Measurements from ENCODE around the gene WBP1L.
"Not testable (repeated sequence)": the region's sequence is repeated elsewhere in the genome, so short reads cannot be mapped to it uniquely, and the experiment has no call there.

Gene WBP1L

GRCh38 chr10:102844190-102844776 is 100.5 kb downstream of the WBP1L start:
- DNase-seq = not testable (repeated sequence)

DNA sequence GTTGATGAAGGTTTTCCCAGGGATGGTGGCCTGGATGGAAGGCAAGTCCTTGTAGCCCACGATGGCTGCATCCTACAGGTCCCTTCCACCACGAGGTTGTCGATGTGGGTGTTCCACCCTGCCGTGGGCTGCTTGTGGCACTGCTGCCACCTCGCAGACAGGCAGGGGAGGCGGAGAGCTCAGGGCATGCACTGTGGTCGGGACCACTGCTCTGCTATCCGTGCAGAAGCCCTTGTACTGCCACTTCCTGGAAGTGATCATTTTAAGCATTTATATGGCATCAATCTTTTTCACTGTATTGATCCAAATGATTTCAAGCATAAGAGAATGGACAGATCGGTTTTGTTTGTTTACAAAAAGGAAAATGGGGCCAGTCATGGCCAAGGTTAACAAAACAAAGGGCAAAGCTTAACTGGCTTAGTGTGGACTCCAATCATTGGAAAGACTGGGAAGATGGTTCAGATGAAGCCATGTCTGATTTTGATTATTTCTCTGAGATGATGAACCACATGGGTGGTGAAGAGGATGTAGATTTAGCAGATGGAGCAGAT is 101.7 kb downstream of the WBP1L start:
- DNase-seq = no peak

DNA sequence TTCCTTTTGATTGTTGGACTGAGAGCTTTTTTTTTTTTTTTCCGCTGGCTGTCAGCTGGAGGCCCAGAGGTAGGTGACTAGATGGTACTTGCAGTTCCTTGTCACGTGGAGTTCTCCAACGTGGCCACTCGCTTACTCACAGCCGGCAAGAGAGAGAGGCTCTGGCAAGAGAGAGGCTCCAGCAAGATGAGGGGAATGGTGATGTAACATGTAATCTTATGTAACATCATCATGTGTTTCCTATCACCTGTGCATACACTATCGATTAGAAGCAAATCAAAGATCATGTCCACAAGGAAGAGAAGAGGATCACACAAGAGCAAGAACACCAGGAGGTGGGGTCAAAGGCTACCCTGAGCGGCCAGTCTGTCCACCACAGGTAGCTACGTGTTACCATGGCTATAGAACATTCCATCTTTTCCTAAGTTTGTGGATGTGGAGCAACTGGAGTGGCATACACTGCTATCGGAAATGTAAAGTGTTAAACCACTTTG is 106.3 kb downstream of the WBP1L start:
- DNase-seq = no peak

DNA sequence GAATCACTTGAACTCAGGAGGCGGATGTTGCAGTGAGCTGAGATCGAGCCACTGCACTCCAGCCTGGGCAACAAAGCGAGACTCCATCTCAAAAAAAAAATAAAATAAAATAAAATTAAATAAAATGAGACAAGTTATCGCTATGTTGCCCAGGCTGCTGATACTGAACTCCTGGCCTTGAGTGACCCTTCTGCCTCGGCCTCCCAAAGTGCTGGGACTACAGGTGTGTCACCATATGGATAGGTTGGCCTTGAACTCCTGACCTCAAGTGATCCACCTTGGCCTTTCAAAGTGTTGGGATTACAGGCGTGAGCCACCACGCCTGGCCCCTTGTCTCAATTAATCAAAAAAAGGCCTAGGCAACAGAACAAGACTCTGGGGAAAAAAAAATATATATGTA is 109.5 kb downstream of the WBP1L start:
- not testable (repeated sequence) for DNase-seq

DNA sequence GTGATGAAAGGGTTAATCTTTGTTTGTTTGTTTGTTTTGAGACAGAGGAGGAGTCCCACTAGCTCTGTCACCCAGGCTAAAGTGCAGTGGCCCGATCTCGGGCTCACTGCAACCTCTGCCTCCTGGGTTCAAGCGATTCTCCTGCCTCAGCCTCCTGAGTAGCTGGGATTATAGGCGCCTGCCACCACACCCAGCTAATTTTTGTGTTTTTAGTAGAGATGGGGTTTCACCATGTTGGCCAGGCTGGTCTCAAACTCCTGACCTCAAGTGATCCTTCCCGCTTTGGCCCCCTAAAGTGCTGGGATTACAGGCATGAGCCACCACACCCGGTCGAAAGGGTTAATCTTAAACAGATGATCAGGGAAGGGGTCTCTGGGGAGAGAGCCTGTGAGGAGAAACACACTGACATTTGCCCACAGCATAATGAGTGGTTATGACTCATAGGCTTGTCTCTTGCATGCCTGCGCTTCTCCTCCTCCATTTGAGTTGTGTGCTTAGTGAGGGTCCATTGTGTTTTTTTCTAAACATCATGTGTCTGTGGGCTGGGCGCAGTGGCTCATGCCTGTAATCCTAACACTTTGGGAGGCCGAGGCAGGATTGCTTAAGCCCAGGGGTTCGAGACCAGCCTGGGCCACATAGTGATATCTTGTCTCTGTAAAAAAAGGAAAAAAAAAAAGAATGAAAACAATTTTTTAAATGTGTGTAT is 112.1 kb downstream of the WBP1L start:
- not testable (repeated sequence) for DNase-seq

DNA sequence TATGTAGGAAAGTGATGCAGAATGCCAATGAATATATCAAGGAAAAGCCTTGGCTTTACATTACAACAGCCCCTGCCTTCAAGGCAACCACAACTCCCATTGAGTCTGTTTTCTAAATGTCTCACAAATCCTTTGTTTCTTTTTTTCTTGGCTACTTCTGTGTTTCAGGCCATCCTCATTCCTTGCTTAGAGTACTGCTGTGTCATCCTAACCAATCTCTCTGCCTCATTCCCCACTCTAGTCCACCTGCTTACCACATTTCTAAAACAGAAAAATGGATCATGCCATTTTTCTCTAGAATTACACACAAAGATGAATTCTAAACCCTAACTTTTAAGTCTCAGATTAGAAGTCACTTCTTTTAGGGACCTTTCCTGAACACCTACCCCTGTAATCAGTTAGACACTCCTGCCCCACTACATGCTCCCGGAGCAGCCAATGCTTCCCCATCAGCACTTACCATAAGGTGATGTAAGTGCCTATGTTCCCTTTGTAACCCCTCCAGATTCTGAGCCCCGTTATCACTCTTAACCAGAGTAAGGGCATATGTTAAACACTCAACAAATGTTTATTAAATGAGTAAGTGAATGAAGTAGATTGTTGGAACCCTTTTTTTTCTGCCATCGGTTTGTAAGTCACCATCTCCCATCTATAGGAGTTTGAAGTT is 113.1 kb downstream of the WBP1L start:
- DNase-seq = no peak

DNA sequence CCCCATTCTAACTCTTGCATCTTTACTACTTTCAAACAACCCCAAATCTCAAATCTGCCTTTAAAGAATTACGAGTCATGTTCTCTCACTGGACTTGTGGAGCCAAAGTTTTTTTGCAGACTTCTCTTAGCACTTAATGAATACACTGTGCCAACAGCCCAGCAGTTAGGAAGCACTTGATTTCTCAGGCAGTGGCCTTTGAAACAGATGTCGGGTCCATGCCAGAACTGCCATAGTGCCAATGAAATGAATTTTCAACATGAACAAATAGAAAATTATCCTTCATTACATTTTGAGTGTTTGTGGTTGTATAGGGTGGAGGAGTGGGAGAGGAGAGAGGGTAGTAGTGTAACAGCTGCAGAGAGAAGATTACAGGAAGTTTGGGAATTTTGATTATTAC is 116.2 kb downstream of the WBP1L start:
- DNase-seq = no peak

- DNase-seq = no peak
Measured at GRCh38 chr10:102863660-102864059, 119.9 kb downstream of the WBP1L start.

GRCh38 chr10:102865620-102866019 is 121.9 kb downstream of the WBP1L start:
- DNase-seq = no peak
